GM12878 (cell line): ENCODE data around the gene ESR1. TPM values are rescaled to one million over a fixed set of nuclear protein-coding genes. Genes with fewer than 3 reads are reported as not detected.

ENCODE experiments used
- ATAC-seq: fragments of 200-7000 bp; cut with Tn5 transposase; 3 replicates; pipeline ENCODE4 v1.9.1; 2020; ENCODE audit warnings: mild to moderate bottlenecking, moderate library complexity
- BruUV-seq: library from RNA; stranded (reverse); fragments of 400-500 nt; replicated peaks from 2 replicates; lab custom pipeline; 2021; lab: Mats Ljungman, UMichigan
- CTCF ChIA-PET: fragments of 300-600 bp; sonication (Branson Sonifier 250); formaldehyde crosslinking; extraction: SDS; loops from one replicate; lab custom pipeline; 2021; ENCODE audit warnings: inconsistent platforms; lab: Yijun Ruan, JAX
- POLR2A ChIA-PET: fragments of 350-600 bp; formaldehyde crosslinking; extraction: SDS; loops from one replicate; lab custom pipeline; 2021; ENCODE audit warnings: inconsistent platforms; lab: Charles Lee
- RAD21 ChIA-PET: fragments of 300-600 bp; sonication (Branson Sonifier 250); formaldehyde crosslinking; loops from one replicate; lab custom pipeline; 2023; ENCODE audit warnings: antibody characterized with exemption; ENCODE audit not compliant: unreplicated experiment; lab: Charles Lee
- SMC1A ChIA-PET: fragments of 300-600 bp; sonication (Branson Sonifier 250); formaldehyde crosslinking; loops from one replicate; lab custom pipeline; 2023; ENCODE audit not compliant: unreplicated experiment, uncharacterized antibody; lab: Charles Lee
- DNase-seq: peaks from one replicate; pipeline ENCODE4 v3.0.0-alpha.2; 2011; ENCODE audit warnings: low read depth, low spot score
- FAIRE-seq: peaks from 3 replicates; lab custom pipeline; 2011; peaks lifted over from hg19 to GRCh38; lab: Jason Lieb, UNC
- H2AFZ ChIP-seq: 2 replicates; pipeline ENCODE4 v1.6.0; 2011; ENCODE audit warnings: low read depth, low read length, control low read depth; ENCODE audit not compliant: control insufficient read depth
- H3K27ac ChIP-seq: 2 replicates; pipeline ENCODE4 v1.5.1; 2011; ENCODE audit warnings: control low read depth; ENCODE audit not compliant: control insufficient read depth, insufficient read depth
- H3K27me3 ChIP-seq, 2 experiments: replicated peaks in 1 of 2; 2 replicates each; pipeline versions ENCODE4 v1.6.0 to v1.6.1; 2011; ENCODE audit warnings: low read length in 1 of 2; ENCODE audit not compliant: control insufficient read depth in 2 of 2, insufficient read depth in 2 of 2
- H3K36me3 ChIP-seq, 2 experiments: 2 replicates each; pipeline ENCODE4 v1.5.1; 2011; ENCODE audit warnings: low read length in 1 of 2; ENCODE audit not compliant: control insufficient read depth in 2 of 2, insufficient read depth in 2 of 2
- H3K4me1 ChIP-seq: 2 replicates; pipeline ENCODE4 v1.6.1; 2011; ENCODE audit warnings: mild to moderate bottlenecking, low read length, moderate library complexity, mixed read lengths; ENCODE audit not compliant: control insufficient read depth, insufficient read depth
- H3K4me2 ChIP-seq: 2 replicates; pipeline ENCODE4 v1.6.0; 2011; ENCODE audit warnings: control low read depth; ENCODE audit not compliant: control insufficient read depth, insufficient read depth
- H3K4me3 ChIP-seq: fragments of 200-600 bp; sonication (generic); 2 replicates; pipeline ENCODE4 v1.5.1; 2016
- H3K79me2 ChIP-seq: 2 replicates; pipeline ENCODE4 v1.6.0; 2011; ENCODE audit warnings: low read length; ENCODE audit not compliant: control insufficient read depth, insufficient read depth
- H3K9ac ChIP-seq: 2 replicates; pipeline ENCODE4 v1.8.0; 2011; ENCODE audit warnings: low read length, control low read depth, mixed read lengths; ENCODE audit not compliant: control insufficient read depth, insufficient read depth
- H3K9me3 ChIP-seq: replicated peaks from 3 replicates; pipeline ENCODE4 v1.5.1; 2011; ENCODE audit warnings: mild to moderate bottlenecking, low read length; ENCODE audit not compliant: control insufficient read depth, insufficient read depth
- H4K20me1 ChIP-seq: 2 replicates; pipeline ENCODE4 v1.6.0; 2011; ENCODE audit not compliant: control insufficient read depth, insufficient read depth
- MYB ChIP-seq: fragments of 150-350 bp; IDR thresholded peaks from 2 replicates; pipeline ENCODE4 v1.6.1; 2014; ENCODE audit warnings: mild to moderate bottlenecking, low read depth, low read length, borderline replicate concordance
- NBN ChIP-seq: fragments of 450-650 bp; IDR thresholded peaks from 2 replicates; pipeline ENCODE4 v1.6.1; 2016
- NFIC ChIP-seq: IDR thresholded peaks from 2 replicates; pipeline ENCODE4 v1.6.1; 2012; ENCODE audit warnings: low read depth, mild to moderate bottlenecking, inconsistent platforms, low read length, moderate library complexity
- RELA ChIP-seq: fragments of 450-650 bp; IDR thresholded peaks from 2 replicates; pipeline ENCODE4 v1.8.0; 2014; ENCODE audit warnings: borderline replicate concordance; ENCODE audit not compliant: partially characterized antibody
- RFX5 ChIP-seq: IDR thresholded peaks from 2 replicates; pipeline ENCODE4 v1.6.1; 2011; ENCODE audit warnings: low read depth, low read length, improper control_type of control experiment
- SMARCA5 ChIP-seq: fragments of 450-650 bp; IDR thresholded peaks from 2 replicates; pipeline ENCODE4 v1.6.1; 2017; ENCODE audit warnings: mild to moderate bottlenecking
- TCF7 ChIP-seq: IDR thresholded peaks from 2 replicates; pipeline ENCODE4 v1.6.1; 2014; ENCODE audit warnings: antibody characterized with exemption, borderline replicate concordance
- ZNF217 ChIP-seq: fragments of 450-650 bp; IDR thresholded peaks from 2 replicates; pipeline ENCODE4 v1.6.1; 2017; ENCODE audit warnings: antibody characterized with exemption, mild to moderate bottlenecking
- WGBS: methylation state at CpG from one replicate; pipeline ENCODE4 v1.1.6; 2016; ENCODE audit warnings: low lambda C conversion rate; ENCODE audit not compliant: insufficient replicate concordance, insufficient coverage; ENCODE audit errors: missing lambda C conversion rate; 5-methylcytosine and 5-hydroxymethylcytosine counted together
- in situ Hi-C: fragments of 300-500 bp; cut with MboI; formaldehyde crosslinking; loops from 9 replicates; pipeline ENCODE4 v1.14.3; 2018; ENCODE audit warnings: mixed read lengths
- intact Hi-C: fragments of 100-400 bp; cut with micrococcal nuclease; formaldehyde crosslinking; loops from one replicate; pipeline ENCODE4 v1.14.2; 2022; ENCODE audit not compliant: unreplicated experiment
- polyA plus RNA-seq, 11 experiments: library from polyadenylated mRNA; depleted of rRNA in 4 of 11; unstranded in 6 of 11; stranded (reverse) in 5 of 11; fragments of >200 nt; fragmentation: Nextera tagmentation in 4 of 11; fragmentation: Illumina TruSeq in 1 of 11; extraction: Ambion mirVana in 4 of 11; extraction: Trizol in 1 of 11; gene quantifications; 1 replicate in 1 of 11; 2 replicates in 10 of 11; pipeline versions ENCODE4 v1.2.1 to v1.2.3, GENCODE V29; 2011 to 2016; ENCODE audit warnings: inconsistent platforms in 2 of 11, missing spikeins in 2 of 11, low read depth in 1 of 11
- total RNA-seq, 4 experiments: library from RNA; depleted of rRNA in 3 of 4; stranded (reverse); fragments of >200 nt in 3 of 4; fragmentation: Illumina TruSeq in 1 of 4; extraction: Trizol in 1 of 4; gene quantifications; 2 replicates each; pipeline versions ENCODE4 v1.2.1 to v1.2.3, GENCODE V29; 2013 to 2021
- TF ChIP-seq, protein P1 (sequence below): fragments of 150-350 bp; IDR thresholded peaks from 2 replicates; pipeline ENCODE4 v1.6.1; 2016; ENCODE audit warnings: low read depth, low read length
- TF ChIP-seq, protein P2 (sequence below): fragments of 450-650 bp; conservative IDR thresholded peaks from 2 replicates; pipeline ENCODE4 v1.6.1; 2017; ENCODE audit warnings: mild to moderate bottlenecking, moderate library complexity

Gene ESR1
- total and polyA plus RNA-seq, 10 of the 15 experiments (the other 5 are each of a cell fraction or from before 2014, with no cell fraction given): 0.03 to 0.51 (median 0.21) TPM; not detected in 4

DNA sequence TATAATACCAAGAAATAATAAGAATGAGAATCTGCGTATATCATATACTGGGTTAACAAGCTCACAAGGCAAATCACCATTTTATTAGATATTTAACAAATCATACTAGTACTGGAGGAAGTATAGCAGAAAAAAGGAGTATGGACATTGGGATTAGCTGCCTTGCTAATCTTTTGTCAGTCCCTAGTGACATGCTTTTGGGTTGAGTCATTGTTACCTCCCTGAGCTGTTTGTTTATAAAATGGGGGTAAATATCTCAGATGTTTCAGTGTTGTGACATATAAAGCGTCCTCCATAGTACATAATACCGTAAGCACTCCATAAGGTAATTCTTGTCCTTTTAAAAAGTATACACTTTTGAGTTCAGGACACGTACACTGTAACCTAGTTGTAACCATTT is 107.0 kb downstream of the ESR1 start:
- H3K4me2 ChIP-seq: no peak overlapping the region

DNA sequence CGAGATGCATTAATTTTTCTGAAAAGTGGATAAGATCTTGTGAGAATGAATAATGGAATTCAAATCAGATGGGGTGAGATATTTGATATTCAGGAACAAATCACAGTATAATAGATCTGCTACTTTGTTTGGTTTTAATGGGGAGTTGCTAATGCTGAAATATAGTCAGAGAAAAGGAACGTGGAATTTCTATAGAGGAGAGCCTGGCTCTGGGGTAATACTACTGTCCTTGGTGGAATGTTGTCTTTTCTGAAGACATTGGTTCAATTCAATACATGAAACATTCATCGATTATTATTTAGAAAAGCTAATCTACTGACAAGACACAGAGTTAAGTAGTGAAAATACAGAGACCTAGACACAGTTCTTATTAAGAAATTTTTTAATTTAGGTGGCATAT is 108.6 kb downstream of the ESR1 start:
- H3K27me3 ChIP-seq: no peaks in the 10 kb centered on the region
- intact Hi-C loops (no loop called here), in situ Hi-C loops (no loop called here)
- no peaks in the 10 kb centered on the region for H3K9me3 ChIP-seq
- DNase-seq (no peak), FAIRE-seq (no peak), ATAC-seq (no peak)
- ChIA-PET POLR2A (no interaction called here), CTCF (no interaction called here), SMC1A (interaction anchor here (0.8 to 1.2 kb wide), 3 partner anchors 9 to 94 kb away, joined by 3 read pairs; no protein-coding TSS in a partner anchor), RAD21 (no interaction called here)
- H3K4me1 ChIP-seq: no peaks in the 10 kb centered on the region
- H2AFZ ChIP-seq: no peak overlapping the region
- H3K4me3 ChIP-seq: no peak overlapping the region
- no TSS peak for BruUV-seq
- H3K4me2 ChIP-seq: no peak overlapping the region
- TF ChIP-seq MYB (no peak), NFIC (no peak), SMARCA5 (no peak), NBN (no peak), ZNF217 (no peak), RFX5 (no peak)
- TF ChIP-seq, protein P1, sequence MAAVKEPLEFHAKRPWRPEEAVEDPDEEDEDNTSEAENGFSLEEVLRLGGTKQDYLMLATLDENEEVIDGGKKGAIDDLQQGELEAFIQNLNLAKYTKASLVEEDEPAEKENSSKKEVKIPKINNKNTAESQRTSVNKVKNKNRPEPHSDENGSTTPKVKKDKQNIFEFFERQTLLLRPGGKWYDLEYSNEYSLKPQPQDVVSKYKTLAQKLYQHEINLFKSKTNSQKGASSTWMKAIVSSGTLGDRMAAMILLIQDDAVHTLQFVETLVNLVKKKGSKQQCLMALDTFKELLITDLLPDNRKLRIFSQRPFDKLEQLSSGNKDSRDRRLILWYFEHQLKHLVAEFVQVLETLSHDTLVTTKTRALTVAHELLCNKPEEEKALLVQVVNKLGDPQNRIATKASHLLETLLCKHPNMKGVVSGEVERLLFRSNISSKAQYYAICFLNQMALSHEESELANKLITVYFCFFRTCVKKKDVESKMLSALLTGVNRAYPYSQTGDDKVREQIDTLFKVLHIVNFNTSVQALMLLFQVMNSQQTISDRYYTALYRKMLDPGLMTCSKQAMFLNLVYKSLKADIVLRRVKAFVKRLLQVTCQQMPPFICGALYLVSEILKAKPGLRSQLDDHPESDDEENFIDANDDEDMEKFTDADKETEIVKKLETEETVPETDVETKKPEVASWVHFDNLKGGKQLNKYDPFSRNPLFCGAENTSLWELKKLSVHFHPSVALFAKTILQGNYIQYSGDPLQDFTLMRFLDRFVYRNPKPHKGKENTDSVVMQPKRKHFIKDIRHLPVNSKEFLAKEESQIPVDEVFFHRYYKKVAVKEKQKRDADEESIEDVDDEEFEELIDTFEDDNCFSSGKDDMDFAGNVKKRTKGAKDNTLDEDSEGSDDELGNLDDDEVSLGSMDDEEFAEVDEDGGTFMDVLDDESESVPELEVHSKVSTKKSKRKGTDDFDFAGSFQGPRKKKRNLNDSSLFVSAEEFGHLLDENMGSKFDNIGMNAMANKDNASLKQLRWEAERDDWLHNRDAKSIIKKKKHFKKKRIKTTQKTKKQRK: no peak
- TF ChIP-seq, protein P2, sequence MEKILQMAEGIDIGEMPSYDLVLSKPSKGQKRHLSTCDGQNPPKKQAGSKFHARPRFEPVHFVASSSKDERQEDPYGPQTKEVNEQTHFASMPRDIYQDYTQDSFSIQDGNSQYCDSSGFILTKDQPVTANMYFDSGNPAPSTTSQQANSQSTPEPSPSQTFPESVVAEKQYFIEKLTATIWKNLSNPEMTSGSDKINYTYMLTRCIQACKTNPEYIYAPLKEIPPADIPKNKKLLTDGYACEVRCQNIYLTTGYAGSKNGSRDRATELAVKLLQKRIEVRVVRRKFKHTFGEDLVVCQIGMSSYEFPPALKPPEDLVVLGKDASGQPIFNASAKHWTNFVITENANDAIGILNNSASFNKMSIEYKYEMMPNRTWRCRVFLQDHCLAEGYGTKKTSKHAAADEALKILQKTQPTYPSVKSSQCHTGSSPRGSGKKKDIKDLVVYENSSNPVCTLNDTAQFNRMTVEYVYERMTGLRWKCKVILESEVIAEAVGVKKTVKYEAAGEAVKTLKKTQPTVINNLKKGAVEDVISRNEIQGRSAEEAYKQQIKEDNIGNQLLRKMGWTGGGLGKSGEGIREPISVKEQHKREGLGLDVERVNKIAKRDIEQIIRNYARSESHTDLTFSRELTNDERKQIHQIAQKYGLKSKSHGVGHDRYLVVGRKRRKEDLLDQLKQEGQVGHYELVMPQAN: no peak
- H3K79me2 ChIP-seq: no peaks in the 10 kb centered on the region
- no peaks in the 10 kb centered on the region for H4K20me1 ChIP-seq
- H3K9ac ChIP-seq: no peak overlapping the region
- WGBS: 11% methylated on average over 3 of the region's 3 CpGs
- H3K36me3 ChIP-seq: no peaks in the 10 kb centered on the region
- H3K27ac ChIP-seq: no peak overlapping the region

More for the DNA sequence above, 107.0 kb downstream of the ESR1 start:
- SMC1A ChIA-PET: interaction anchor here (0.8 kb wide), 1 partner anchor 224 kb away, joined by 3 read pairs; no protein-coding TSS in a partner anchor
- Histone ChIP-seq H3K36me3 (no peaks in the 10 kb centered on the region), H3K4me1 (no peaks in the 10 kb centered on the region), H2AFZ (no peak overlapping the region), H4K20me1 (no peaks in the 10 kb centered on the region), H3K79me2 (no peaks in the 10 kb centered on the region), H3K4me3 (no peak overlapping the region), H3K27ac (no peak overlapping the region), H3K27me3 (no peaks in the 10 kb centered on the region), H3K9ac (no peak overlapping the region), H3K9me3 (no peaks in the 10 kb centered on the region)
- ATAC-seq: no peak
- intact Hi-C loops: no loop called here
- CTCF ChIA-PET: no interaction called here
- no peak for DNase-seq
- in situ Hi-C loops: no loop called here
- RAD21 ChIA-PET: no interaction called here
- no peak for FAIRE-seq
- 23% methylated on average over 4 of the region's 4 CpGs for WGBS
- BruUV-seq: no TSS peak
- TF ChIP-seq RELA (no peak), TCF7 (no peak)
- POLR2A ChIA-PET: no interaction called here
